Stimulated activated CD4-positive, alpha-beta T cell treated with anti-CD3 and anti-CD28 coated beads, Interleukin-4, amount 100 ng/mL, for 48 hours (primary cell): ENCODE measurements around the gene TM7SF2.
A peak's percentile ranks its signal among the peaks of the same experiment; 100 is the strongest.

Experiments used
- DNase-seq, 2 donors: peaks; one replicate each; pipeline ENCODE4 v3.0.0-alpha.2; 2020; ENCODE audit warnings: low read depth in 2 of 2

The TM7SF2 gene

DNA sequence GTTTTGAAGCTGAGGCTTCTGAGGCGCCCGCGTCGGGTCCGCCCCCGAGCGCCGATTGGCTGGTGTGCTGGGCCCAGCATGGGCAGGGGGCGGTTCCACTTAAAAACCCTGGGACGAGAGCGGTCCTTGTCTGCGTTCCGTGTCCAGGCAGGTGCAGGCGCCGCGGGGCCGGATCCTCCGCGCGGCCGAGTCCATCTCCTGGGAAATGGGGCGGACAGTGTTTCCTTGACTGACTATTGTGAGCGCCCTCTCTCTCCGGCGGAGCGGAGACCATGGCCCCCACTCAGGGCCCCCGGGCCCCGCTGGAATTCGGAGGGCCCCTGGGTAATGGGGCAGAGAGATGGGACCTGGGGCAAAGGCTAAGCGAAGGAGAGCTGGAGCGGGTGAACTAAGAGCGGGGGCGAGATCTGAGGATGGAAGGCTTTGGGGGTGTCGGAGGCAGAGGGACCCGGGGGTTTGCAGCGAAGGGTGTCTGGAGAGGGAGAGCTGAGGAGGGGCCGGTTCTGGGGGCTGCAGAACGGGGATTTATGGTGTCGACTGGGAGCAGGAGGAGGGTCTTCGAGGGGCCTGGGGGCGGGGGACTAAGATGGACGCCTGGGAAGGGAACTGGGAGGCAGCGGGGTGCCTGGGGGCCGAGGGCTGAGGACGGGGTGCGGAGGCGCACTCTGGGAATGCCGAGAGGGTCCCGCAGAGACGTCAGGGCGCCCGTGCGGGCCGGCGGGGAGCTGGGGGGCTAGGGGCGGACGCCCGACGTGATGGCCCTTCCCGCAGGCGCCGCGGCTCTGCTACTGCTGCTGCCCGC, at the start of gene TM7SF2:
Gene TM7SF2, plus strand, starts transcription at position 129 of the 802 bp plus-strand sequence. Its CDS starts 144 bp downstream, at position 273.
- DNase-seq, result peak; percentile 93 to 94

DNA sequence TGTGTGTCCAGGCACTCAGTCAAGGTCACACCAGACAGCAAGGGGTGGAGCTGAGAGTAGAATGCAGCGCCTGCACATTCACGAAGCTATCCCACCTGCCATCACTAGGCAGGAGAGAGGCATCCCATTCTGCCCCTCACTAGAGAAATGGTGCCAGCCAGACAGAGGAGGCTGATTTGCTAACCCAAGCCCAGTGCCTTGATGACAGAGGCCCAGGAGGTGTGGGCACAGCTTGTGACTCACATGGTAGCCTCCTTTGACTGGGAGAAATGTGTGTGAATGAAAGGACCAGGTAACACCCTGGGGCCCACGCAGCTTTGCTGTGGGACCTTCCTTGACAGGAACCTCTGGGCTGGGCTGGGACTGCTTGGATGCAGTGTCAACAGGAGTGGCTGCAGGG, 48.1 kb upstream of the TM7SF2 start:
- DNase-seq, result no peak

DNA sequence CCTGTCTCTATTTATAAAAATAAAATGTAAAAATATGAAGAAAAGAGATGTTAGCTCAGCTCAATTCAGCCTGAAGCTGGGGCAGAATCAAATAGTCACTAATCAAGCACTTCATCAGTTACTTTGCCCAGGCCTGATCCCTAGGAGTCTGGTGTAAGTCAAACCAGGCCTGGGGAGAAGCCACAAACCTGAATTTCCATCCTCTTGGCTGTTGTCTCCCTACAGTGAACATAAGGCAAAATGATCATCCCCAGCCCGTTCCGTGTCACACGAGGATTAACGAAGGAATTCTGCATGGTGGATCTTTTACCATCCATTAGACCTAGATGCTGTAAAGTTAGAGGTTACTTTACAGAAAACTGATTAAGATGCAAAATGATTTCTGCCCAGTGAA, 46.8 kb upstream of the TM7SF2 start:
- DNase-seq, result no peak

DNA sequence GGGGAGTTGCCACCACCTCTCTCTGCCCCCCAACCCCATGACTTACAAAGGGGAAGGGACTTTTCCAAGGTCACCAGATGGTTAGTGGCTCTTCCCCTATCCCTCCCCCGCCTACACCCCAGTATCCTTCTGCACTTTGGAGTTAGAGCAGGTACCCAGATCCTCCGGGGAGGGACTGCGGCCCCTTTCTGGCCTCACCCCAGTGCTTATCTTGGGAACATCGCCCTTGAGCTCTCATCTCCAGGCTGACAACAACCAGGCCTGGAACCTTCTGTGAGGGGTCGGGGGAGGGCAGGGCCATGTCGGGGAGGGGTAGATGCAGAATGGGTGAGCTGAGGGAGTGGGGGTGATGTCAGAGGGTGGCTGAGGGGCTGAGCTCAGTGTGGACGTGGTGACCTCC, 45.8 kb upstream of the TM7SF2 start:
- DNase-seq, result no peak

DNA sequence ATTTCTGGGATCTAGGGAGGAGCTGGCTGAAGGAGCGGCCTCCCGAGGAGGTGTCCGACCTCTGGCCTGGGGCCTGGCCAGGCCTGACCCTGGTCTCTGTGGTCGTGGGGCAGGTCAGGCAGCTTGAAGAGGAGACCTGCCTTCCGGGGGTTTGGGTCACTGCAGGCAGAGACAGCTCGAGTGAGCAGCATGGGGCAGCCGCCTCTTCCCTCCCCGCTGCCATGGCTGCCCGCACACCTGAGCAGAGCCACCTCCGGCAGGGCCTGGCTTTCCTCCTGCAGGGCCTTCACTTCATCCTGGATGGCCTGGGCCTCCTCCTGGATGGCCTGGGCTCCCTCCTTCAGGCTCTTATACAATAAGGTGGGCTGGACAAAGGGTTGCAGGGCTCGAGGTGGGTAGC, 45.4 kb upstream of the TM7SF2 start:
- no peak for DNase-seq

DNA sequence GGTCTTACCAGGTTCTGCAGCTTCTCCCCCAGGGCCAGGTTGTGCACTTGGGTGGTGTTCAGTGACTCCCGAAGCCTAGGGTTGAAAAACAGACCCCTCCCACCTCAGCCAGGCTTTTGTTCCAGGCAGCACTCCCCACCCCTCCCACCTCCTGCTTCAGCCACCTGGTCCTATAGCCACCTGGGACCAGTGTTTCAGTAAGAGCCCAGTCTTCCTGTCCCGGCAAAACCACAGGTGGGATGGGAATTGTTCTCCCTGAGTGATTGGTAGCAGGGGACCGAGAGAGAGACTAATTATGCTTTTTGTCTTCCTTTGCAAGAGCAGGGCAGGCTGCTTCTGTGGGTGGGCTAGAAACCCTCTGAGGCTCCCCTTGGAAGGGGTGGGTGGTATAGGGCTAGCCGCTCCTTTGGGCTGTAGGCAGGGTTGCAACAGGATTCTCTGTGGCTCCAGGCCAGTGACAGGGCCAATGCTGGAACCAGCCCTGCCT, 44.8 kb upstream of the TM7SF2 start:
- no peak for DNase-seq

DNA sequence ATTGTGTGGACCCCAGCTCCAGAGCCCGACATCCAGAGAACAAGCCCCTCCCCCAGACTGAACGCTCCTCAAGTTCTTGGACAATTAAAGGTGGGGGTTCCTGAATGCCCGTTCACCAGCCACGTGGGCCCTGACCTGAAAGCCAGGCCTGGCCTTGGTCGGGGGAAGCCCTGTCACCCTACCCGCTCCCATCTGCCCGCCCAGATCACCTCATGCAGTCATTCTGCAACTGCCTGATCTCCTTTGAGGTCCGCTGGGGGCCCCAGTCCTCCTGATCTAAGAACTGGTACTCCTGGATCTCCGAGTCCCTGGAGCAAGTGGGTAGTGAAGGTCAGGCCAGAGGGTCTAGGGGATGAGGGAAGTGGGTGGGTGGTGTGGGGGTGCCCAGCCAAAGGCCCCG, 44.2 kb upstream of the TM7SF2 start:
- DNase-seq, result no peak

DNA sequence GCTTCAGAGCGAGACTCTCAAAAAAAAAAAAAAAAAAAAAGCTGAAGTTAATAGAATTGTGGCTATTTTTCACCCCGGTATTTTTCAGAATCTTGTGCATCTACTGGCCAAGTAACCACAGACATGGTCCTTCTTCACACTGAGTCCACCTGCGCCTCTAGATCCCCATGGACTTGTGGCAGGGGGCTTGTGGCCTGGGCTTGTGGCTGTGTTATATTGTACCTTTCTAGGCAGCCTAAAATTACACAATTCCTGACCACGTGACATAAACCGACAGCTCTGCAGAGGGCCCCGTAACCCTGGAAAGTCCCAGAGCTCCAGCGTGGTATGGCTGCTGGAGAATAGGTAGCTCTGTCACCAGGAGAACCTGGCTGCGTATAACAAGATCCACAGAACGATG, 42.5 kb upstream of the TM7SF2 start:
- no peak for DNase-seq

DNA sequence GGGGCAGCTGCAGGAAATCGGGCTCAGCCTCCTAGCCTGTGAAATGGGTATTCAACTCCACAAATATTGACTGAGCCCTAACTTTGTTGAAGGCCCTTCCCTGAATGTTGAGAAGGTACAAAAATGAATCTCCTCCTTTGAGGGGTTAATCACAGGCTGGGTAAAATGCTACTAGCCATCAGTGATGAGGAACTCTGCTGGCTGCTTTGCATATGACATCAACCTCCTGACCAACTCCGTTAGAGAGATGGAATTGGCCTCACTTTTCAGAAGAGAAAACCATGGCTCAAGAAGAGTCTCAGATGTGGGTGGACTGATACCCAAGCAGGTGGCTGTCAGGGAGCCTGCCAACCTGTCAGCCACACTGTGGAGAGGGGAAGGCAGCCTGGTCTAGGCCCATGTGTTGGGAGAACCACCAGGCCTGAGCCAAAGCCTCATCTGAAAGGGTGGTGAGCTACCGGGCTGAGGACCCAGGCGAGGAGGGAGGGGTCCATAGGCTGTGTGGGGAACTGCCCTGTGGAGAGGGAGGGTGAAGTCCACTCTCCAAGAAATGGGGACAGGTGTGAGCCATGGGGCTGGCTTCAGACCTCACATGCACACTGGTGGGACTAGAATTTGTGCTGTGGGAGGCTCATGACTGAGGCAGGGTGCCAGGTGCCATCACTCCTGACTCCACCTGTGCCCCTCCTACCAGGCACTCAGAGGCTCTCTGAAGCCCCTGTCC, 39.6 kb upstream of the TM7SF2 start:
- DNase-seq, result no peak

DNA sequence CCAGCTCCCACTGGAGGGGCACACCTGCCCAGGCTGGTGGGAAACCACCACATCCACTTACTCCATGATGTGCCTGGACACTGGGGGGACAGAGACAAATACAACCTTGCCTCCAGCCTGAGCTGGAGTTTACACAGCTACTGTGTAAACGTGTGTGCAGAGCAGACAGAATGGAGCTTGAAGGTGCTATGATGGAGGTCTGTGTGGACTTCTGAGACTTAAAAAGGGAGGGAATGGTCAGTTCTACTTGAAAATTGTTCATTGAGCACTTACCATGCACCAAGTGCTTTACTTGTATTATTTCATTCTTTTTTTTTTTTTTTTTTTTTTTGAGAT, 39.1 kb upstream of the TM7SF2 start:
- no peak for DNase-seq

DNA sequence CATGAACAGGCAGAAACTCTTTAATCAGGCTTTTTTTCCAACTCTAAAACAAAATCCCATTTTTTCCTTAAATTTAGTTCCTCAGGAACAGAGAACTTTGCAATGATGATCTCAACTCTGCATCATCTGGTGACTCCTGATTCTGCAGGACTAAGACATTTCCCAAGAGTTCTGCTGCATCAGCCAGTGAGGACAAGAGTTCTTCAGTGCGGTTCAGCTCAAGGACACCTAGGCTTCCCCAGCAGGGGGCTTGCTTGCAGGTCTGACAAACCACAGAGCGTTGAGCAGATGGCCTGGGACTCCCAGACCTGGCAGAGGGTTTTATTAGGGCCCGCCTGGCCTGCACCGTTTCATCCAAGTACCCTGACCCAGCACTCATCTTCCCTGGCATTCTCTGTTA, 34.2 kb upstream of the TM7SF2 start:
- no peak for DNase-seq

DNA sequence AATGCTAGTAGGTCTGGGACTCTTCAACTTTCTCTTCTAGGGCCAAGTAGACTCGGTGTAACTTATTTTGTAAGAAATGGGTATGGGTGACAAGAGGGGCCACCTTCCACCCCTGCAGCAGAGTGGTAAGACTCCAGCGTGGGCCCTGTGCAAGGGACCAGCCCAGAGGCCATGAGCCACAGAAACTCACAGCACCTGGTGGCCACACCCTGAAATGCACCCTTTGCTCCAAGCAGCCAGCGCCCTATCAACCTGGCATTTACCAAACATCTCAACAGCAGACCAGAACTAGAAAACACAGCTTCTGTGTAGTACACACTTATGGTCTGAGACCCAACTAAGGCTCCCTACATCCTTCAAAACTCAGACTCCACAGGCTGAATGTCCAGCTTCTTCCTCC, 33.5 kb upstream of the TM7SF2 start:
- DNase-seq, result peak; percentile 55 to 57

DNA sequence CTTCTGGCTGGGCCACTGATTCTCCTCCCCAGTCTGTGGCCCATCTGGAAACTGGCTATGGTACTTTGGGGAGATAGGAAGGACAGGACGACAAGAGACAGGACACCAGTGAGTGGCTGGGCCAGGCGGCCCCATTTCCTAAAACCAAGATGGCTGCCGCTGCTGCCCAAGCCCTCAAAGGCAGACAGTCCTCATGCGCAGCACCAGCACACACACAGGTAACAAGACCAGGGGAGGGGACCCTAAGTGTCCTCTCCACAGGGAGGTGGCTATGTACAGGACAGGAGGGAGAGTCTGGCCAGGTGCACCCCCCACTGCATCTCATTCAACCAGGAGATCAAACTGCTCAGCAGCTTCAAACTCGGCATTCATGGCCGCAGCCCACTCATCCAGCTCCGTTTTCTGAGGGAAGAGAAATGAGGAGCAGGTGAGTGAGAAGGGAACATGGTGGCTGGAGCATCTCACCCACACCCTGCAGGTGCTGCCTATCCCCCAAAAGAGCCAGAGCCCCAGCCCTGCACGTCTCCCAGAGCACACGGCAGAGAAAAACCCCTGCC, 32.8 kb upstream of the TM7SF2 start:
- DNase-seq, result no peak

DNA sequence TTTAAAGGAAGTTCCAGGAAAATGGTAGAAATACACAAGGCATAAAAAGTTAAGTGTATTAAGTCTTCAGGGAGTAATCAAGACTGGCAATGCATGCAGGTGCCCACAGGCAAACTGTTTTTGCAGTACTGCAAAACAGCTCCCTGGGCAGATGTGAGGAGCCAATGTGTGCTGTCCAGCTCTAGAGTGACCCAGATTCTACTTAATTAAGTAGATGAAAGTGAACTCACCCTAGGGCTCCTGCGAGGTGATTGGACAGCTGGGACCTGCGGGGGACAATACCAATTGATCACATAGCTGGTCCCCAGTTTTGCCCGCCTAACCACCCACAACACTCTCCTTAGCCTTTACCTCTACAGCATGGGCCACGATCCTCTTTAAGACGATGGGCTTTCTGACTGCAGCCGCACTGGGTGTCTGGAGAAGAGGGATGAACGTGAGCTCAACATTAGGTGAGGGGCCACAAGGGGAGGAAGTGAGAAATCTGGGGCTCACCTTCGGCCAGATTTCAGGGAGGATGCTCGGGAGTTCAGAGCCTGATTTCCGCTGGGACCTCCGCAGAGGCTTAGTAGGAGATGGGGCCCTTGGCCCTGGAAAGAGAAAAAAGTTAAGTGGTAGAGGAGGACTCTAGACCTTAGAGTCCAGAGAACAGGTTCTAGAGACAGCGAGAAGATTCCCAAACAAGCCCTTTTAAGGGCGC, 28.4 kb upstream of the TM7SF2 start:
- no peak for DNase-seq

DNA sequence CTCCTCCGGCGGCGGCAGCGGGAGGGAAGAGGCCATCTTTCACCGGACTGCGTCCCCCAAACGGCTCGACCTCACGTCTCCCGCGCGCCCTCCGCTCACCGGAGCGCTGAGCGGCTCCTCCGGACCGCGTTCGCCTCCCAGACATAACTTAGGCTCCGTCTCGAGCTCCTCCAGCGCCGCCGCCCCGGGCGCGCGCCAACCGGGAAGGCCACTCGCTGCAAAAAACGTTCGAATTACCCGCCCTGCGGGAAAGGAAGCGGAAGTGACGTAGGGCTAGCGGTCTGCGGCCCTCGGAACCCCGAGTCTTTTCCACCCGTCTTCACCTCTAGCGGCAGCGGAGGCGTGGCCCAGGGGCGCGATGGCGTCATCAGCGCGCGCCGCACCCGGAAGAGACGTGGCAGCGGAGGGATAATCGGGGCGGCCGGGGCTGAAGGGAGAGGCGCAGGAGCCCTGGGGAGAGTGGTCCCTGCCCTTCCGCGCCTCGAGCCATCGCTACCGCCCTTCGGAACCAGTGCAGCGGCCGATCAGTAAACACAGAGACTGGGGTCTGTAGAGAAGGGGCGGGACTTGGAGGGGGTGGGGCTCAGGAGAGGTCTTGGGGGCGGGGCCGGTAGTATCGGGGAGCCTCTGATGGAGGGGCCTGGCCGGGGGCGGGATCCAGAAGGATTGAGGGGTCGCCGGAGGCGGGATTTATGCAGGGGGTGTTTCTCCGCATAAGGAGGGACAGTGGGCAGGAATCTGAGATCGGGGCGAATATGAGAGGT, 27.7 kb upstream of the TM7SF2 start, which contains the start of the genes CDCA5 and ZFPL1:
Gene CDCA5, minus strand, starts transcription at position 207 of the 764 bp plus-strand sequence. Its CDS starts 62 bp downstream, at position 145.
Gene ZFPL1, plus strand, starts transcription at position 389 of the 764 bp plus-strand sequence. CDS start 477 bp downstream, outside the sequence.
- peak; percentile 94 for DNase-seq

DNA sequence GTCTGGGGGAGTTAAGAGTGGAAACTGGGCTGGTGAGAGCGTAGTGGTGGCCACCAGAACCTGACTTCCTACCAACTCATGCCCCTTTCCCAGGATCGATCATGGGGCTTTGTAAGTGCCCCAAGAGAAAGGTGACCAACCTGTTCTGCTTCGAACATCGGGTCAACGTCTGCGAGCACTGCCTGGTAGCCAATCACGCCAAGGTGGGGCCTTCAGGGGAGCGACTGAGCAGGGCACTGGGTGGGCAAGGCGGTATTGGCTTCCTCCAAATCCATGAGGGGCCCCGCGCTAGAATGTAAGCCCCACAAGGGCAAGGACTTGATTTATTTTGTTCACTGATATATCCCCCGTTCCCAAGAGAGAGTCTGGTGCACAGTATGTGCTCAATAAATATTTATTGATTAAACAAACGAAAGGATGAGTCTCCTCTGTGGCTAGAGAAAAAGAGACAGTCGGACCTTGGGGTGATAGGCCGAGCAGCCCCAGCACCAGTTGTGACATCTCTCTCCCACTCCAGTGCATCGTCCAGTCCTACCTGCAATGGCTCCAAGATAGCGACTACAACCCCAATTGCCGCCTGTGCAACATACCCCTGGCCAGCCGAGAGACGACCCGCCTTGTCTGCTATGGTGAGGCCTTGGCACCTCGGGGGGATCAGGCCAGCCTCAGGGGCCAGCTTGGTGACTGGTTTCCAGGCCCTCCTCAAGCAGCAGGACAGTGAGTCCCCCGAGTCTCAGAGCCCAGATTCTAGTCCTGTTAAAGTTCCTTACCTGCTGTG, 26.9 kb upstream of the TM7SF2 start:
- DNase-seq, result no peak

DNA sequence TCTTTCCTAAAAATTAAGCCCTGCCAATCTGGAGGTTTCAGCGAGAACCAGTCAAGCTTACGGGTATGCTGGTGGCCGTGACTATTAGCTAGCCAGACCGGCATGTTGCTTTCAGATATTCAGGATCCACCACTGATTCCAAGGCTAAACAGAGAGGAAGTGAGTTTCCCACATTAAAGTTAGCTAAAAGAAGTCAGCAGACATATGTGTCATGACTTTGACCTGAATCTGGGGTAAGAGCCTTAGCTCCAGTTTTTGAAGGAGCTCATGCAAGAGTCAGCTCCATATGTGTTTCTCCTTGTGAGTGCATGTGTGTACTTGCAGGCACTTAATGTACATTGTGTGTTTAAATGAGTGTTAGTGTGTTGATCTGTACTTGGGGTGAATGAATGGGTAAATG, 26.2 kb upstream of the TM7SF2 start:
- DNase-seq, result no peak

DNA sequence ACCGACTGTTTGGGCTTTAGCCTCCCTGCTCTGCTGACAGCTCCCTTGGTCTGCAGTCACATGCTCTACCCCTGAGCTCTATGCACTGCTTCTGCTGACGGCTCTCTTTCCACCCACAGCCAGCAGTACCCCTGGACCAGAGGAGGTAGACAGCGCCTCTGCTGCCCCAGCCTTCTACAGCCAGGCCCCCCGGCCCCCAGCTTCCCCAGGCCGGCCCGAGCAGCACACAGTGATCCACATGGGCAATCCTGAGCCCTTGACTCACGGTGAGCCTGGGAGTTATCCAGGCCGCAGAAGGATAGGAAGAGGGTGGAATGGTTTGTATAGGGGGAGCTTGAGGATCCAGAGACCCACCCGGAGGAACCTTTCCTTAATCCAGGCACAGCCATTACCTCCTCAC, 24.9 kb upstream of the TM7SF2 start:
- no peak for DNase-seq

DNA sequence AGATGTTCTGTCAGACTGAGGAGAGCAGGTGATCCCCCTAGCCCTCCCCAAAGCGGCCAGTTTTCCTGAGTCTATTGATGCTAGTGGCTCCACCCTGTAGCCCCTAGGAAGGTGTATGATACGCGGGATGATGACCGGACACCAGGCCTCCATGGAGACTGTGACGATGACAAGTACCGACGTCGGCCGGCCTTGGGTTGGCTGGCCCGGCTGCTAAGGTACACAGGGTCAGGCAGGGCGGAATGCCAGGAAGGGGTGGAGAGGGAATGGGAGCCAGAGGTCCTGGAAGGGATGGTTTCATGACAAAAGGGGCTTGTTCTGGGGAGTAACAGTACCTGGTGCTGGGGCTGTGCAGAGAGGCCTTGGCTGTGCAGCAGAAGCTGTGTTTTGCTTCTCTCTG, 24.5 kb upstream of the TM7SF2 start:
- no peak for DNase-seq

DNA sequence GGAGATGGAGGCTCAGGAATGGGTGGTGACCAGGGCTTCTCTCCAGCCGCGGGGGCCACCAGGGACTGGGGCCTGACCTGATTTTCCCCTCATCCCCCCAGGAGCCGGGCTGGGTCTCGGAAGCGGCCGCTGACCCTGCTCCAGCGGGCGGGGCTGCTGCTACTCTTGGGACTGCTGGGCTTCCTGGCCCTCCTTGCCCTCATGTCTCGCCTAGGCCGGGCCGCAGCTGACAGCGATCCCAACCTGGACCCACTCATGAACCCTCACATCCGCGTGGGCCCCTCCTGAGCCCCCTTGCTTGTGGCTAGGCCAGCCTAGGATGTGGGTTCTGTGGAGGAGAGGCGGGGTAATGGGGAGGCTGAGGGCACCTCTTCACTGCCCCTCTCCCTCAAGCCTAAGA, 23.8 kb upstream of the TM7SF2 start:
- no peak for DNase-seq

DNA sequence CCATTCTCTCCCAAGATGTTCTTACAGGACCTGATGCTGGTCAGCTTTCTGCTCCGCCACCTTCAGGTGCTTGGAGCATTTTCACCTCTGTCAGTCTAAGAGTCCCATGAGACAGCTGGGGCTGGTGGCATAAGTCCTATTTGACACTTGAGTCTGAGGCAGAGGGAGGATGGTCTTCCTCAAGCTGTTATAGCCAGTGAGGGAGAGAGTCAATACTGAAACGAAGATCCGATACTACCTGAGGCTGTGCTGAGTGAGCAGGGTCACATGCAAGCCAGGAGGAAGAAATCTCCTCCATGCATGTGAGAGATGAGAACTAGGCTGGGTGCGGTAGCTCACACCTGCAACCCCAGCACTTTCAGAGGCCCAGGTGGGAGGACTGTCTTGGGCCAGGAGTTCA, 22.1 kb upstream of the TM7SF2 start:
- DNase-seq, result no peak
